ENCODE results near the gene RTP2.

Gene RTP2

DNA sequence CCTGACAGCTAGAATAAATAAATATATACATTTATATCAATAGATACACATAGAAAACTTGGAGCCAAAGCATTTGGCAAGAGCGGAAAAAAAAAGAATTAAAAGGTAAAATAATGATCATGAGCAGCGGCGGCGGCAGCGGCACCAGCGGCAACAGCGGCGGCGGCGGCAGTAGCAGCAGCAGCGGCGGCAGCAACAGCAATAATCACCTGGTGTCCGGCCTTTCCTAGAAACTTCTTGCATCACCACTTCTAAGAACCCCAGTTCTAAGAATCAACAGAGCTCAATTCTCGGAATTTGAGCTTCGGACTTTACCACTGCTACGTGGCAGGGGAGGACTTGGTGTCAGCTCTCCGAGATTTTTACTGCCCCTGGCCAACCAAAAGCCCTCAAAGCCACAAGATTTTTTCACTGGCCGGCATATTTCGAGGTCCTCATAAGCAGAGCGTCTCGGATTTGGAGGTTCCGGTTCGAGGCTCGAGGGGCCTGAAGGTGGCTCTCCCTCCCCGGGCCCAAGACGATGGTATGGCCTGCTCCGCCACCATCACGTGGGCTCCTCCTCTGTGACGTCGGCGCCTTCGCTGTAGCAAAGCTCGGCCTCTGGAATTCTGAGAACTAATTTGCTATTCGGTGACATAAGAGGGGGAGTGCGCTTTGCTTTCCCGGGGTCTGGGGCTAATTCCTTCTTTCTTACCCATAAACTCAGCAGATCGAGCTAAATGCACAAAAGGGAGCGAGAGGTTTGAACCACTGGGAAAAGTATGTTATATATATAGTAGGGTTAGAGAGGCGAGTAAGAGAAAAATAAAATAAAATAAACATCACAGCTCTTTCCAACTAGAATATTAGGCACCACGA is 43.1 kb upstream of the RTP2 start, which contains the start of gene BCL6:
Gene BCL6, minus strand, starts transcription at position 268 of the 858 bp plus-strand sequence. CDS start 11,775 bp downstream, outside the sequence.
- TF ChIP-seq, protein P1, sequence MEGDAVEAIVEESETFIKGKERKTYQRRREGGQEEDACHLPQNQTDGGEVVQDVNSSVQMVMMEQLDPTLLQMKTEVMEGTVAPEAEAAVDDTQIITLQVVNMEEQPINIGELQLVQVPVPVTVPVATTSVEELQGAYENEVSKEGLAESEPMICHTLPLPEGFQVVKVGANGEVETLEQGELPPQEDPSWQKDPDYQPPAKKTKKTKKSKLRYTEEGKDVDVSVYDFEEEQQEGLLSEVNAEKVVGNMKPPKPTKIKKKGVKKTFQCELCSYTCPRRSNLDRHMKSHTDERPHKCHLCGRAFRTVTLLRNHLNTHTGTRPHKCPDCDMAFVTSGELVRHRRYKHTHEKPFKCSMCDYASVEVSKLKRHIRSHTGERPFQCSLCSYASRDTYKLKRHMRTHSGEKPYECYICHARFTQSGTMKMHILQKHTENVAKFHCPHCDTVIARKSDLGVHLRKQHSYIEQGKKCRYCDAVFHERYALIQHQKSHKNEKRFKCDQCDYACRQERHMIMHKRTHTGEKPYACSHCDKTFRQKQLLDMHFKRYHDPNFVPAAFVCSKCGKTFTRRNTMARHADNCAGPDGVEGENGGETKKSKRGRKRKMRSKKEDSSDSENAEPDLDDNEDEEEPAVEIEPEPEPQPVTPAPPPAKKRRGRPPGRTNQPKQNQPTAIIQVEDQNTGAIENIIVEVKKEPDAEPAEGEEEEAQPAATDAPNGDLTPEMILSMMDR (IDR thresholded peaks at IDR 0.05), result no peak

DNA sequence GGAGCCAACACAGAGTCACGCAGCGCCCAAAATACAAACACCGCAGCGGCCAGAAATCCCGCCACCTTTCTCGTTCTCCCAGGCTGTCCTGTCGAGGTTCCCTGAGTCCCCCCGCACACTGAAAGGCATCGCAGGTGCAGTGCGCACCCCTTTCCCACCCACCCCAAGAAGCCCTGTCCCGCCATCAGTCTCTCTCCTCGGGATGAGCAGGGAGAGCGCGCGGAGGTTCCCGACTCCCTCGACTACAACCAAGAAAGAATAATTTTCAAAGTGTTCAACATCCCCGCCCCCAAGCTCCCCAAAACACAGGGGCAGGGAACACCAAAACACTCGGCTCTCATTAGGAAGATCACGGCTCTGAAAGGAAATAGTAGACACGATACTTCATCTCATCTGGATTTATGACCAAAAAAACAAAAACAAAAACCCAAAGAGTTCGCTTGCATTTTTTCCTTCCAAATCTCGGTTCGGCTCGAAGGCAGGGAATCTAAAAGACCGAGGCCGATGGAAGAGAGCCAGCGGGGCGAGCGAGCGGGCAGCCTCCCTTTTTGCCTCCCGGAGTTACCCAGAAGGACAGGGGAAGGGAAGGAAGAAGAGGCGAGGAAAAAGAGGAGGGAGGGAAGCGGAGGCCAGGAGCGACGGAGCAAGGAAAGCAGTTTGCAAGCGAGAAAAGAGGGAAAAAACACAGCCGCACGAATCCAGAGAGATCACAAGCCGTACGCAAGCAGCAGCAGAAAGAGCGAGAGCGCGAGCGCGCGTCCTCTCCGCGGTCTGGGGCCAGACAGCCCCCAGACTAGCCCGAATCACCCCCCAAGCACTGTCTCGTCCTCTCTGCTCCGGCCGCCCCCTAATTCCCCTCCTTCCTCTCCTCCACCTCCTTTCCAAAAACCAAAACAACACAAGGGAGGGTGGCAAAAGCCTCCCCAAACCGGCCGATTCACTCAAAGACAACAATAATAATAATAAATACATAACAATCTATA is 42.1 kb upstream of the RTP2 start:
- TF ChIP-seq, protein P1 (IDR thresholded peaks at IDR 0.05), result no peak

DNA sequence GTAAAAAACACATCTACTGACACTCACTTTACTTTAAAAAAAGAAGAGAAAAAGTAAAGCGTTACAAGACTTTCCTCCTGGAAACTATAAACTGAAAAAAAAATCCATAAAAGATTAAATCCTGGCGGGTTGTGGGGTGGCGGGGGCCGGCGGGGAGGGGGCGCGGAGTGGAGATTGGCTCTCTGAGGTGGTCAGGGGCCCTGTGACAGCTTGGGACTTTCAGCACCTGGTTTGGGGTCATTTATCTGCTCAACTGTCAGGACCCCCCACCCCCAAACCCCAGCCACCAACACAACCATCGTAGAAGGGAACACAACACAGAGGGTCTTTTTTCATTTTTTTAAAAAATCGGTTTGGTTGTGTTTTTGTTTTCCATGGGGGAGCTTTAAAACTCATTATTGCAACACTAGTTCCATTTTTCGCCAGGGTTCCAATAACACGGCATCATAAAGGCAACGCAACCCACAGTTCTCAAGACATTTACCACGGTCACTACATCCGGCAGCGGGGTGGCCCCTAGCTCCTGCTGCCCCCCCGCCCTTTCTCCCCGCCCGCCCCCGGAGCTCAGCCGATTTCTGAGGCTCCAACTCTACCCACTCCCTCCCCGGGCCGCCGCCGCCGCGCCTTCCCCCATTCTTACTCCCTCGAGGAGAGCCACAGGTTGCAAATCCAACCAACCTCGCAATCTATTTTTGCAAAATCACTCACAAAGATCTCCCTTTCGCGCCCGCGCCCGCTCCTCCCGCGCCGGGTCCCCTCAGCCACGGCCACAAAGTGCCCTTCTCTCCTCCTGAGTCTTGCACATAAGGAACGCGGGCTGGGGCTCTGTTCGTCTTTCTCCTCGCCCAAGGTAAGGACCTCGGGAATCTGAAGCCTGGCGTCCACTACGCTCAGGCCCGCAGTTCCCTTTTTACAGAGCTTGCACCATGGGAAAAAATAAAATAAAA is 41.1 kb upstream of the RTP2 start:
- TF ChIP-seq, protein P1 (IDR thresholded peaks at IDR 0.05), result no peak

DNA sequence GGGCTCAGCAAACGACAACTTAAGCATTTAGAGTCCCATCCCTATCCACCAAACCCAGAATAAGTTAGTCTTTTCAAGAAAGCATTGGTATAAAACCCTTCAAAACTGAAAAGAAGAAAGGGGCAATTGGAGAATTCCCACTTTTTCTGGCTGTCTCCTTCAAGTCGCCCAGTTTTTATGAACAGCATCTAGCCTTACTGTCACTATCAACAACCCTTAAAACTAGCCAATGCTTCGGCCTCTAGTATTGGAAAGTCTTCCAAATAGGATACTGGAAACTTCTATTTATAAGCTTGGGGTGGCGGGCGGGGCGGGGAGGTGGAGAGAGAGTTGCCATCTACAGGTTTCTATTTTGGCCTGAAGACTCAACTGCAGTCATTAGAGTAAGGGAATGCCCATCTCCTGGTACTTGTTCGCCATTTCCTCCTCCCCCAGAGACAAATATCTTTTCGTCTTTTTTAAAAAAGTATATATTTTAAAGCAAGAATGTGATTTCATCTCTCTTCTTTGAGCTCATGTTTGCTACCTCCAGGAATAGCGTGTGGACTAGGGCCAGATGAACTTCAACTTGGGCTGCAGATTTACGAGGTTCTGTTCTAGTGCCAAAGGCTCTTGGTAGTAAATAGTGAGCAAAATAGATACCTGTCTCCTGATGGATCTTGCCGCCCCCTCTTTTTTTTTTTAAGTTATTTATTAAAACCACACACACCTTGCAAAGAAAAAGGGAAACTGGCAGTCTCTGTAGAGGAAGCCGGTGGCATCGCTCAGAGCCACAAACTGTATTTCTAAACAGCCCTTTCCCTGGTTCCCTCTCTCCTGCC is 40.2 kb upstream of the RTP2 start:
- TF ChIP-seq, protein P1 (IDR thresholded peaks at IDR 0.05), result 0 out of 2 replicates have a peak, but pooled peaks have one; percentile 14

DNA sequence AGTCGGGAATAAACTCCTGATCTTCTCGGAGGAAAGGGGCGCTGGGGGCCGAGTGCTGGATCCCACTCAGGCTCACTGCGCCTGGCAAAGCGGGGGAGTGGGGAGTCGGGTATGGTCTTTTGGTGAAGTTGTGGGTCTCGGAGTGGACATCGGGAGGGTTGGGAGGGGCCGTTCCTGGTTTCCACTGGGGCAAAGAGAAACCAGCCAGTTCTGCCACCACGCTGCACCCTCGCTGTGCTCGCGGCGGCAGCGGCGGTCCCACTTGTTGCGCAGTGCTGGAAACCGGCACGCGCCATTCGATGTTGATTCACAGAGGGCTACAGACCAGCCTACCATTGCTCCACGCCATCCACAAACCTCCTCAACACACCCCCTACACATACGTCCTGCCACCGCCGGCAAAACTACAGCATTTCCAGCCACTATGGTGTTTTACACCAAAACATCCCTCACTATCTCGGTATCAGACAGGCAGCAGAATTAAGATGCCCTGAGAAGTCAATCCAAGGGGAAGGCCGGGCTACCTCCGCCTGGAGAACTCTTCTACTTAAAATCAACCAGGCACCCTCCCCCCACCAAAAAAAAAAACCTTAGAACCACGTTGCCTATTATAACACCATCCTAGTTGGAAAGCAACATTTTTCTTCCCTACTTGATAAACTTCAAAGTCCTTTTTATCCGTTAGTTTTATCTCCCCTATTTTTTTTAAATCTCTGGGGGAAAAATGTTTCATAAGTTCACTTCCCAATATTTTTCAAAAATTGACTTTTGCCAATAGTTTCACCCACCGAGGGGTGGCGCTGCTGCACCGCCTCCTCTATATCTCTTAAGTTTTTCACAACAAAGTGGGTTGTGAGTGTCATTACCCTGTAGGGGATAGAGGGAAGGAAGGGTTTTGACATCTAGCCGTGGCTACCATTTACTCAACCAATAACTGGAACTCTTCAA is 39.3 kb upstream of the RTP2 start:
- TF ChIP-seq, protein P1 (IDR thresholded peaks at IDR 0.05), result peak; percentile 87

Measured in LNCAP (cell line).